ENCODE results near the gene ZC3H12A.

ZC3H12A gene

GRCh38 chr1:37476460-37477197, 2.2 kb downstream of the ZC3H12A start (continued):
- no peak for TF ChIP-seq ZNF626 (tag by site-specific recombination; IDR thresholded peaks at IDR 0.05)
- no peak for TF ChIP-seq ZNF623 (tag by site-specific recombination; IDR thresholded peaks at IDR 0.05)
- TF ChIP-seq ZNF830 (tag by site-specific recombination; IDR thresholded peaks at IDR 0.05; ENCODE audit: low read depth), result no peak
- TF ChIP-seq ZNF785 (tag by site-specific recombination; IDR thresholded peaks at IDR 0.05), result no peak
- TF ChIP-seq, protein P1, sequence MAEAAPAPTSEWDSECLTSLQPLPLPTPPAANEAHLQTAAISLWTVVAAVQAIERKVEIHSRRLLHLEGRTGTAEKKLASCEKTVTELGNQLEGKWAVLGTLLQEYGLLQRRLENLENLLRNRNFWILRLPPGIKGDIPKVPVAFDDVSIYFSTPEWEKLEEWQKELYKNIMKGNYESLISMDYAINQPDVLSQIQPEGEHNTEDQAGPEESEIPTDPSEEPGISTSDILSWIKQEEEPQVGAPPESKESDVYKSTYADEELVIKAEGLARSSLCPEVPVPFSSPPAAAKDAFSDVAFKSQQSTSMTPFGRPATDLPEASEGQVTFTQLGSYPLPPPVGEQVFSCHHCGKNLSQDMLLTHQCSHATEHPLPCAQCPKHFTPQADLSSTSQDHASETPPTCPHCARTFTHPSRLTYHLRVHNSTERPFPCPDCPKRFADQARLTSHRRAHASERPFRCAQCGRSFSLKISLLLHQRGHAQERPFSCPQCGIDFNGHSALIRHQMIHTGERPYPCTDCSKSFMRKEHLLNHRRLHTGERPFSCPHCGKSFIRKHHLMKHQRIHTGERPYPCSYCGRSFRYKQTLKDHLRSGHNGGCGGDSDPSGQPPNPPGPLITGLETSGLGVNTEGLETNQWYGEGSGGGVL (tag by site-specific recombination; IDR thresholded peaks at IDR 0.05), result peak; percentile 45
- no peak for TF ChIP-seq HOXC10 (CRISPR knock-in tag; IDR thresholded peaks at IDR 0.05)
- TF ChIP-seq, protein P2, sequence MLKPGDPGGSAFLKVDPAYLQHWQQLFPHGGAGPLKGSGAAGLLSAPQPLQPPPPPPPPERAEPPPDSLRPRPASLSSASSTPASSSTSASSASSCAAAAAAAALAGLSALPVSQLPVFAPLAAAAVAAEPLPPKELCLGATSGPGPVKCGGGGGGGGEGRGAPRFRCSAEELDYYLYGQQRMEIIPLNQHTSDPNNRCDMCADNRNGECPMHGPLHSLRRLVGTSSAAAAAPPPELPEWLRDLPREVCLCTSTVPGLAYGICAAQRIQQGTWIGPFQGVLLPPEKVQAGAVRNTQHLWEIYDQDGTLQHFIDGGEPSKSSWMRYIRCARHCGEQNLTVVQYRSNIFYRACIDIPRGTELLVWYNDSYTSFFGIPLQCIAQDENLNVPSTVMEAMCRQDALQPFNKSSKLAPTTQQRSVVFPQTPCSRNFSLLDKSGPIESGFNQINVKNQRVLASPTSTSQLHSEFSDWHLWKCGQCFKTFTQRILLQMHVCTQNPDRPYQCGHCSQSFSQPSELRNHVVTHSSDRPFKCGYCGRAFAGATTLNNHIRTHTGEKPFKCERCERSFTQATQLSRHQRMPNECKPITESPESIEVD (tag by site-specific recombination; IDR thresholded peaks at IDR 0.05), result no peak
- TF ChIP-seq ZNF791 (tag by site-specific recombination; IDR thresholded peaks at IDR 0.05), result no peak
- no peak for TF ChIP-seq TCF7L2 (IDR thresholded peaks at IDR 0.05; ENCODE audit: borderline replicate concordance, low read depth, low read length)
- no peak for TF ChIP-seq KLF16 (tag by site-specific recombination; IDR thresholded peaks at IDR 0.05)
- TF ChIP-seq ZNF114 (tag by site-specific recombination; IDR thresholded peaks at IDR 0.05), result no peak
- no peak for TF ChIP-seq ZNF19 (tag by site-specific recombination; IDR thresholded peaks at IDR 0.05; ENCODE audit: low read depth)
- no peak for TF ChIP-seq ZSCAN23 (tag by site-specific recombination; IDR thresholded peaks at IDR 0.05)
- TF ChIP-seq ZBTB26 (tag by site-specific recombination; optimal IDR thresholded peaks at IDR 0.05), result no peak
- no peak for TF ChIP-seq ZNF776 (tag by site-specific recombination; IDR thresholded peaks at IDR 0.05; ENCODE audit: borderline replicate concordance)
- TF ChIP-seq ZNF426 (tag by site-specific recombination; IDR thresholded peaks at IDR 0.05), result no peak
- TF ChIP-seq GLIS1 (tag by site-specific recombination; IDR thresholded peaks at IDR 0.05), result peak; percentile 53
- TF ChIP-seq ZFP3 (tag by site-specific recombination; IDR thresholded peaks at IDR 0.05; ENCODE audit: low read depth), result no peak
- TF ChIP-seq, protein P3, sequence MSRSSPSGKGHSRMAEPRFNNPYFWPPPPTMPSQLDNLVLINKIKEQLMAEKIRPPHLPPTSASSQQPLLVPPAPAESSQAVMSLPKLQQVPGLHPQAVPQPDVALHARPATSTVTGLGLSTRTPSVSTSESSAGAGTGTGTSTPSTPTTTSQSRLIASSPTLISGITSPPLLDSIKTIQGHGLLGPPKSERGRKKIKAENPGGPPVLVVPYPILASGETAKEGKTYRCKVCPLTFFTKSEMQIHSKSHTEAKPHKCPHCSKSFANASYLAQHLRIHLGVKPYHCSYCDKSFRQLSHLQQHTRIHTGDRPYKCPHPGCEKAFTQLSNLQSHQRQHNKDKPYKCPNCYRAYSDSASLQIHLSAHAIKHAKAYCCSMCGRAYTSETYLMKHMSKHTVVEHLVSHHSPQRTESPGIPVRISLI (tag by site-specific recombination; IDR thresholded peaks at IDR 0.05), result peak; percentile 61
- TF ChIP-seq GLI4 (tag by site-specific recombination; IDR thresholded peaks at IDR 0.05), result no peak
- TF ChIP-seq PRDM10 (tag by site-specific recombination; IDR thresholded peaks at IDR 0.05), result peak; percentile 84
- no peak for TF ChIP-seq RBAK (tag by site-specific recombination; IDR thresholded peaks at IDR 0.05)
- no peak for TF ChIP-seq ZNF26 (tag by site-specific recombination; IDR thresholded peaks at IDR 0.05)
- no peak for TF ChIP-seq GLI2 (tag by site-specific recombination; IDR thresholded peaks at IDR 0.05; ENCODE audit: borderline replicate concordance, low read depth)
- peak; percentile 55 for TF ChIP-seq GLIS2 (tag by site-specific recombination; IDR thresholded peaks at IDR 0.05)
- no peak for TF ChIP-seq GFI1B (tag by site-specific recombination; IDR thresholded peaks at IDR 0.05)
- TF ChIP-seq ZNF184 (tag by site-specific recombination; IDR thresholded peaks at IDR 0.05), result no peak
